ENCODE data around the gene PDE4D. TPM values are rescaled to one million over a fixed set of nuclear protein-coding genes. Genes with fewer than 3 reads are reported as not detected.
"Not testable (repeated sequence)": the region's sequence is repeated elsewhere in the genome, so short reads cannot be mapped to it uniquely, and the experiment has no call there.

PDE4D gene
- total RNA-seq, 1 experiment from 2014 or later: 6.5 TPM

- H3K9me3 ChIP-seq (ENCODE audit: low read depth, low read length, poor library complexity, severe bottlenecking): no peaks in the 10 kb centered on the region
- no peaks in the 10 kb centered on the region for H3K4me1 ChIP-seq (ENCODE audit: insufficient read depth, low read length, poor library complexity, severe bottlenecking)
- no peak for DNase-seq (ENCODE audit: low spot score)
- intact Hi-C loops (cut with micrococcal nuclease; ENCODE audit: unreplicated experiment): no loop called here
- ChIA-PET POLR2A (ENCODE audit: low non-redundant PET) (no interaction called here), CTCF (no interaction called here)
- H3K4me3 ChIP-seq (ENCODE audit: low read depth, low read length, poor library complexity, severe bottlenecking): no peak overlapping the region
- H3K27me3 ChIP-seq (replicated peaks; ENCODE audit: insufficient read depth, low read depth, low read length, poor library complexity): peaks cover 8% of the 10 kb centered on the region
- H3K27ac ChIP-seq (ENCODE audit: low read depth, low read length, poor library complexity, severe bottlenecking): no peak overlapping the region
- H3K36me3 ChIP-seq (ENCODE audit: insufficient read depth, low read length, poor library complexity, severe bottlenecking): no peaks in the 10 kb centered on the region
- TF ChIP-seq CTCF (conservative IDR thresholded peaks at IDR 0.05; ENCODE audit: low read depth, low read length): no peak
- no peak for TF ChIP-seq EZH2 (IDR thresholded peaks at IDR 0.05; ENCODE audit: borderline replicate concordance, low read depth, low read length, poor library complexity, severe bottlenecking)
- no TSS peak for BruUV-seq (replicated peaks)
These were observed 930.2 kb downstream of the PDE4D start for GRCh38 chr5:58963361-58963760.

GRCh38 chr5:58961631-58962280 lies 931.8 kb downstream of the PDE4D start:
- Histone ChIP-seq H3K9me3 (ENCODE audit: low read depth, low read length, poor library complexity, severe bottlenecking) (no peaks in the 10 kb centered on the region), H3K4me3 (ENCODE audit: low read depth, low read length, poor library complexity, severe bottlenecking) (no peak overlapping the region), H3K36me3 (ENCODE audit: insufficient read depth, low read length, poor library complexity, severe bottlenecking) (no peaks in the 10 kb centered on the region), H3K4me1 (ENCODE audit: insufficient read depth, low read length, poor library complexity, severe bottlenecking) (no peaks in the 10 kb centered on the region), H3K27ac (ENCODE audit: low read depth, low read length, poor library complexity, severe bottlenecking) (no peak overlapping the region), H3K27me3 (replicated peaks; ENCODE audit: insufficient read depth, low read depth, low read length, poor library complexity) (peaks cover 8% of the 10 kb centered on the region)
- BruUV-seq (replicated peaks): no TSS peak
- intact Hi-C loops (cut with micrococcal nuclease; ENCODE audit: unreplicated experiment): no loop called here
- DNase-seq (ENCODE audit: low spot score): no peak
- TF ChIP-seq CTCF (conservative IDR thresholded peaks at IDR 0.05; ENCODE audit: low read depth, low read length) (no peak), EZH2 (IDR thresholded peaks at IDR 0.05; ENCODE audit: borderline replicate concordance, low read depth, low read length, poor library complexity, severe bottlenecking) (no peak)
- CTCF ChIA-PET: no interaction called here
- POLR2A ChIA-PET (ENCODE audit: low non-redundant PET): no interaction called here

GRCh38 chr5:58958701-58959100 lies 934.8 kb downstream of the PDE4D start:
- TF ChIP-seq EZH2 (IDR thresholded peaks at IDR 0.05; ENCODE audit: borderline replicate concordance, low read depth, low read length, poor library complexity, severe bottlenecking): no peak
- TF ChIP-seq CTCF (conservative IDR thresholded peaks at IDR 0.05; ENCODE audit: low read depth, low read length): no peak
- no peak for DNase-seq (ENCODE audit: low spot score)
- Histone ChIP-seq H3K36me3 (ENCODE audit: insufficient read depth, low read length, poor library complexity, severe bottlenecking) (no peaks in the 10 kb centered on the region), H3K27ac (ENCODE audit: low read depth, low read length, poor library complexity, severe bottlenecking) (no peak overlapping the region), H3K27me3 (replicated peaks; ENCODE audit: insufficient read depth, low read depth, low read length, poor library complexity) (peaks cover 5% of the 10 kb centered on the region), H3K4me3 (ENCODE audit: low read depth, low read length, poor library complexity, severe bottlenecking) (no peak overlapping the region), H3K9me3 (ENCODE audit: low read depth, low read length, poor library complexity, severe bottlenecking) (no peaks in the 10 kb centered on the region), H3K4me1 (ENCODE audit: insufficient read depth, low read length, poor library complexity, severe bottlenecking) (no peaks in the 10 kb centered on the region)
- CTCF ChIA-PET: no interaction called here
- BruUV-seq (replicated peaks): no TSS peak
- intact Hi-C loops (cut with micrococcal nuclease; ENCODE audit: unreplicated experiment): no loop called here
- POLR2A ChIA-PET (ENCODE audit: low non-redundant PET): interaction anchor here (0.7 kb wide), 1 partner anchor 193 kb away, joined by 3 read pairs; no protein-coding TSS in a partner anchor

GRCh38 chr5:58953218-58953617 lies 940.3 kb downstream of the PDE4D start:
- BruUV-seq (replicated peaks); H3K4me1 ChIP-seq (ENCODE audit: insufficient read depth, low read length, poor library complexity, severe bottlenecking); CTCF ChIA-PET; H3K9me3 ChIP-seq (ENCODE audit: low read depth, low read length, poor library complexity, severe bottlenecking); intact Hi-C loops (cut with micrococcal nuclease; ENCODE audit: unreplicated experiment); POLR2A ChIA-PET (ENCODE audit: low non-redundant PET); H3K27ac ChIP-seq (ENCODE audit: low read depth, low read length, poor library complexity, severe bottlenecking); H3K36me3 ChIP-seq (ENCODE audit: insufficient read depth, low read length, poor library complexity, severe bottlenecking); H3K4me3 ChIP-seq (ENCODE audit: low read depth, low read length, poor library complexity, severe bottlenecking); H3K27me3 ChIP-seq (replicated peaks; ENCODE audit: insufficient read depth, low read depth, low read length, poor library complexity); DNase-seq (ENCODE audit: low spot score): not testable (repeated sequence)
